Placental epithelial cell (primary cell): ENCODE results near the gene ARL4A. TPM values are rescaled to one million over a fixed set of nuclear protein-coding genes. Genes with fewer than 3 reads are reported as not detected.

Experiments used
- small RNA-seq: library from RNA; depleted of rRNA; stranded (forward); fragments of <200 nt; gene quantifications from one replicate; pipeline ENCODE3, GENCODE V24; 2012
- total RNA-seq: library from RNA; depleted of rRNA; stranded (reverse); fragments of >200 nt; gene quantifications from 2 replicates; pipeline ENCODE4 v1.2.3, GENCODE V29; 2012

ARL4A gene
- total RNA-seq: 87.8 and 121 TPM in 2 replicates

GRCh38 chr7:12686891-12687717, at the start of gene ARL4A:
Gene ARL4A (plus strand): TSS chr7:12687633. CDS start chr7:12688255, 622 bp downstream.

Small RNAs within 50 kb of the gene (small RNA-seq; reads per million reads assigned to genes)
- gene RF00264: not detected

Other genes with a start within 250 kb of the ARL4A start
- 0.79 and 6.5 TPM in 2 replicates for gene SCIN, start 116.9 kb upstream of the ARL4A start, total RNA-seq